ENCODE measurements around the gene BRPF1.

GRCh38 chr3:9797196-9797945 lies 65.8 kb downstream of the BRPF1 start:
- TF ChIP-seq POLR2A (IDR thresholded peaks at IDR 0.05) (no peak), CTCF (IDR thresholded peaks at IDR 0.05) (no peak)

Data from uterus (tissue), 2 donors.